NOMO-1 treated with dmso at 0.1 percent for 144 hours (cell line): ENCODE measurements around the gene PGA4.
"Not testable (repeated sequence)": the region's sequence is repeated elsewhere in the genome, so short reads cannot be mapped to it uniquely, and the experiment has no call there.

Source experiments
- DNase-seq: peaks from one replicate; lab custom pipeline; 2025; ENCODE audit not compliant: unreplicated experiment; lab: John Stamatoyannopoulos, UW

Gene PGA4

GRCh38 chr11:61248071-61248470 is 25.9 kb downstream of the PGA4 start:
- DNase-seq = not testable (repeated sequence)

DNA sequence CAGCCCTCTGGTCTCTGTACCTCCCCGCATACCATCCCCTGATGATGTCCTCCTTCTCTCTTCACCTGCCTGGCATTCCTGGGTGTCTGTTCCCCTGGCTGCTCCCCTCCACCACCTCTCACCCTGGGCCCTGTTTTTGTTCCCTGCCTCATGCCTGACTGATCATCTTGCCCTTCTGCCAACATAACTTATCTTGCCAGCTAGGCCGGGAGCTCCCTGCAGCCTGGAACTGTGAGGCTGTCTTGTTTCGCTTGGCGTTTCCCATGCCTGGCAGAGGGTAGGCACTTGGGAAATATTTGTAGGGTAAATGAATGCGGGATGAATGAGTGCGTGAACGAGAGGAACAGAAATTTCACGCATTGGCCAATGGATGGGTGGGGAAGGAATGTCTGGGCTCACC is 27.1 kb downstream of the PGA4 start:
- not testable (repeated sequence) for DNase-seq

GRCh38 chr11:61250796-61251765 is 28.9 kb downstream of the PGA4 start:
- not testable (repeated sequence) for DNase-seq

GRCh38 chr11:61252332-61252731 is 30.2 kb downstream of the PGA4 start:
- not testable (repeated sequence) for DNase-seq

GRCh38 chr11:61254403-61255025 is 32.4 kb downstream of the PGA4 start:
- DNase-seq = peak; percentile 41

- no peak for DNase-seq
Observed at GRCh38 chr11:61256710-61257482, 34.7 kb downstream of the PGA4 start.

DNA sequence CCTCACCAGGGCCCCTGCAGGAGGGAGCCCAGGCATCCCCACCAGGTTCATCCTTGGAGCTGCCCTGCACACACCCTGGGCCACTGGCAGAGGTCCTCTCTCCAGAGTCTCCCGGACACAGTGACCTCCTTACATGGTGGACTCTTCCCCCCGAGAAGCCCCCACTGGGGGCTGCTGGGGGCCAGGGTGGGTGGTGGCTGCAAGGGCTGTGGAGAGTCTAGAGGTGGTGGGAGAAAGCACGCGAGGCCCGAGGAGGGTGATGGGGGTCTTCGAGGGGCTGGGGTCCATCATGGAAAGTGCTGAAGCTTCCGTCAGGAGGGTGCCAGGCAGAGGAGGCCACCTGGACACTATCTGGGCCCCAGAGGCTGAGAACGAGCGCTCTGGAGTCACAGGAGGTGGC is 36.4 kb downstream of the PGA4 start:
- DNase-seq = no peak

DNA sequence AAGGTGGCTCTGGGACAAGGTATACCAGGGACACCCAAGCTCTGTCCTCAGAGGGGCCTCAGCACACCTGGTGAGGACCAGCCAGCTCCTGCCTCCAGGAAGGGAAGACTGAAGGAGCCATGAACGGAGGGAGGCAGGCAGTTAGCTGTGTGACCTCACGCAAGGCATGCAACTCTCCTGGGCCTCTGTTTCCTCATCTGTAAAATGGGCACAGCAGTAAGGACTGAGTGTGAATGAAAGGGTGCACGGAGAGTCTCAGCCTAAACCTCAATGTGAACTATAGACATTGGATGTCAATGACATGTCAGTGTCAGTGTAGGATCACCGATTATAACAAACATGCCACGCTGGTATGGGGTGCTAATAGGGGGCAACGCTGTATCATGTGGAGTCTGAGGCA is 37.2 kb downstream of the PGA4 start:
- no peak for DNase-seq

DNA sequence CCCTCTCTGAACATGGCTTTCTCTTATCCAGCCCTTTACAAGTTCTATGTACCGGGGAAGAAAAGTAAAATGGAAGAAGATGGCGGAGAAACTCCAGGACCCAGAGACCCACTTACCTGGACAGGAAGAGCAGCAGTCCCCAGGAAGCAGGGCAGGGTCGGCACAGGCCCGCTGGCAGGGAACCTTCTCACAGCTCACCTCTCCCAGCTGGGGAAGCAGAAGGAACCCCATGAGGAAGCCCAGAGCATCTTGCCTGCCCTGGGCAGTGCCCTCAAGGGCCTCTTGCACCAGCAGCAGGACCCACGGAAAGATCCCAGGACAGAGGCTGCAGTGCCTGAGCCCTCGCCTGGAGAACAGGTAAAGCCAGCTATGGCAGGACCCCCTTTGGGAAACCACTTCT is 42.2 kb downstream of the PGA4 start:
- DNase-seq = no peak

GRCh38 chr11:61264795-61265194 is 42.6 kb downstream of the PGA4 start:
- DNase-seq = no peak

GRCh38 chr11:61265357-61265756 is 43.2 kb downstream of the PGA4 start:
- no peak for DNase-seq

DNA sequence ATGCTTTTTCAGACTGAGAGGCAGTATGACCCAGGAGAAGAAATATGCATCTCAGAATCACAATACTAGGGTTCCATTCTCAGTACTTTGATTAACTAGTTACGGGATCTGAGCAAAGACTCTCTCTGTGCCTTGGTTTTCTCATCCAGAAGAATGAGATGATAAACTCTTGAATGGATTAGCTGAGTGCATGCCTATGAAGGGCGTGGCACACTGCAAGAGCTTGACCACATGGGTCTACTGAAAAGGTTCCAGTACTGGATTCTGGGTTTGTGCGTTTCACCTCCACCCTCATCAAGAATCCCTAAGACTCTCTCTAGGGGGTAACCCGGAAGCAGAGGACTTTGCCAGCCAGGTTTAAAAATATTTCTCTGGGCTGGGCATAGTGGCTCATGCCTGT is 44.5 kb downstream of the PGA4 start:
- DNase-seq = no peak

GRCh38 chr11:61267437-61267841 is 45.3 kb downstream of the PGA4 start:
- DNase-seq = no peak

DNA sequence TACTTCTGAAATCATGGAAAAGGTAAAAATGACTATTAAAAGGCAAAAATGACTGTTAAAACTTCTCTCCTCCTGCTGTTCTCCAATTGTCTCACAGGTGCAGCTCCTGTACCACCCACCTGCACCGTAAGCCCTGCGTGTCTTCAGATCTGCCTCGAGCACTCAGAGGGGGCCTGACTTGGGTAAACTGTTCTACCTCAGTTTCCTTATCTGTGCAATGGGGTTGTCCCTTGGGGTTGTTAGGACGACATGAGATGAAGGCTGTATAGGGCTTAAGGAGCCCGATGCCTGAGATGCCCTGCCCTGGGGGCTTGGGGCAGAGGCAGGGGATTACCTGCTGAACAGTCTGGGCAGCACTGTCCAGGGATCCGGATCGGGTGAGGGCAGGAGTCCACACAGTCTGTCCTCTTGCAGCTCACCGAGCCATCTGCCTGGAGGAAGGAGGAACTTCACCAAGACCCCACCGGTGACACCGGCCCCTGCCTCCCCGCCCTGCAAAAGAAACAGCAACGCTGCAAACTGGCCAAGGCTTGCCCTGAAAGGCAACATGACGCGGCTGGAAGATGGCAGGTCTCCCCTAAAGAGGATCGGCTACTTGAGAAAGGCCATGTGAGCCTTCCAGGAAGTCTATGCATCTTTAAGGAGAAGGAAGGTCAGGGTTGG is 46.6 kb downstream of the PGA4 start:
- no peak for DNase-seq

DNA sequence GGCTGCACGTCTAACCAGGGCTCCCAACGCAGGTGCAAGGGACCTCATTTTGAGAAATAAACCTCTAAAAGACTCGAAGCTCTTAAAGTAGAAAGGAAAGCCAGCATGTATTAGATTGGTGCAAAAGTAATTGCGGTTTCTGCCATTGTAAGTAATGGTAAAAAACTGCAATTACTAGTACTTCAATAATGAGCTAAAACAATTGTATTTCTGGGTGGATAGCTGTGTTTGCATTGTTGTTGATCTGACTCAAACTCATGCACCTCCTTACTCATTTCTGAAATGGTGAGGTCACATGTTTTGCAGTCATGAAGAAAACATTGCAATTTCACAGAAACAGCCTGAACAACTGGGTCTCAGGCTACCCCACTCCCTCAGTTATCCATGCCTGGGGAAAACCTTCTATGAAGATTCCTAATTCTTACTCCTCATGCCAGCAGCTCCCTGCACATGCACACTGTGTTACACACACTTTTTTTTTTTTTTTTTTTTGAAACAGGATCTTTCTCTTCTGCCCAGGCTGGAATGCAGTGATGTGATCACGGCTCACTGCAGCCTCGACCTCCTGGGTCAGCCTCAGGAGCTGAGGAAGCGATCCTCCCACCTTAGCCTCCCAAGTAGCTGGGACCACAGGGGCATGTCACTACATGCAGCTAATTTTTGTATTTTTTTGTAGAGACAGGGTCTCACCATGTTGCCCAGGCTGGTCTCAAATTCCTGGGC is 48.4 kb downstream of the PGA4 start:
- DNase-seq = no peak

DNA sequence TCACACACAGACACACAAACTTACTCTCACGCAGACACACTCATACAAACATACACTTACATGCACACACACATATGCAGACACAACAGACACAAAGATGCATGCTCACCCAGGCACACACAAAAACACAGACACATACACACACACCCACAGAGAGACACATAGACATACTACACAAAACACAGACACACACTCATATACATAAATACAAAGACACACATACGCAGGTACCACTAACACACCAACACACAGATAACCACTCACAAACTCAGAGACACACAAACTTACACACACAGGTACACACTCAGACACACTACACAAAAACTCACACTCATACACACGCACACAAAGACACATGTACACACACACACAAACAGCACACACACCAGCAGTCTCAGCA is 50.6 kb downstream of the PGA4 start:
- no peak for DNase-seq

DNA sequence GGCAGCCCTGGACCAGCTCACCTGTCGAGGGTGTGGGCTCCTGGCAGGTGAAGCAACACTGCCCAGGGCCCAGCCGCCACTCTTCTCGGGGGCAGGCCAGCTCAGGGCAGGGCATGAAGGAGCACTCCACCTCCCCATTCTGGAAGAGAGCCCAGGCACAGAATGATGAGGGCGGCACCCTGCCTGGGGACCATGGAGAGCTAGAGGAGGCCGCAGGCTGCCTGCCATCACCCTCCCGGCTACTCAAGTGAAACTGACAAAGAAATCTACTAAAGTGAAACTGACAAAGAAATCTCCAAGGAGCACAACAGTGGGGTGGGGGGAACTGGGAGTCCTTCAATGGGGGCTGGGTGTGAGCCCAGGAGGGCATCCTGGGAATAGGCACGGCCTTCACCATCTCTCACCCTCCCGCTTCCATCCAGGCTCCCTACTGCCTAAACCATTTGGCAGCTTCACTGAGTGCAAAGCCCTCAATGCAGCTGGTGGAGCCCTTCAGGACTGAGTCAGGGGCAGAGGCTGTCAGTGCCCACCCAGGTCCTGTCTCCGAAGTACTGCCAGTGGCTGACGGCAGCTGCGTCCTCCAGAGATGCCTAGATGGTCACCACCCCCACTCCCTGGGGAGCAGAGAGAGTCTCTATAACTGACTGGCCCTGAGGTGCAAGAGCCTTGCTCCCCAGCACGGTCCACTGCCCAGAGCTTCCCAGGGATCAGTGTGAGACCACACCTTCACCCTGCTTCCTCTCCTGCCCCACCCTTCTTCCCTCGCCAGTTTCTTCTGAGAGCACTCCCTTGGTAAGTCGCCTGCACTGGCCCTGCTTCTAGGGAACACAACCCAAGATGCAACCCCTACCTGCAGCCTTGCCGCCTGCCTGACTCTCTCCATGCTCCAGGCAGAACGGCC is 51.3 kb downstream of the PGA4 start:
- DNase-seq = no peak

DNA sequence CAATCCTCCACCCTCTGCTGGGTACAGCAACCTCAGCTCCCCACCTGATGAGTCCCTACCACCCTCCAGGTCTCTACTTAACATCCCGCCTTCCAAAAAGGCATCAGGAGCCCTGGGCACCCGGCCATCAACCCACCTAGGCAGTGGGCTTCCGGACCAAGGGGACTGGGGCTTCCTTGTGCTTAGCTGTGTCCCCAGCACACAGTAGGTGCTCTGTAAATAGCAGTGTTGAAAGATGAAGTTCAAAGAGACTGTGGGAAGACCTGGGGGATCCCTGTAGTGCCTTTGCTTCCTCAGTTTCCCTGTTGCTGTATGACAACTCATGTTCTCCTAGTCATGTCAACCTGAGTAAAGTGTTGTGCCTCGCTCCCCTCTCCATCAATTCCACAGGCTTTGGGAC is 51.9 kb downstream of the PGA4 start:
- no peak for DNase-seq

DNA sequence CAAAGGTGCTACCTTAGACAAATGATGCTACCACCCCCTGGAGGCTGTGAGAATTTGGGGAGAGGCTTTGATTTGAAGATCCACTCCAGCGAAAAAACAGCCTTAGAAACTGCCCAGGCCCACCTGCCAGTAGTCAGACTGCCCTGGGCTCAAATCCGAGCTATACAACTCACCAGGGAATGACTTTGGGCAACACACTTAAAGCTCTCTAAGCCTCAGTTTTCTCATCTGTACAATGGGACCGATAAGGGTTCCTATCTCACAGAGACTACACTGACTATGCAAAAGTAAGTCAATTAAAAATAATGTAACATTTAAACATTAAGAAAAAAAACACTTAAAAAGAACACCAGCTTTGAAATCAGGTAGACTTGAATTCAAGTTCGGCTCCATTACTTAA is 53.0 kb downstream of the PGA4 start:
- no peak for DNase-seq
